ENCODE data around the gene PPARA.

PPARA gene

GRCh38 chr22:46133588-46133855 lies 16.8 kb upstream of the PPARA start:
- Histone ChIP-seq H3K79me1 (ENCODE audit: low read depth, low read length) (peaks cover 2% of the 10 kb centered on the region), H2BK5ac (ENCODE audit: low read length) (no peak overlapping the region), H3K9me3 (replicated peaks in 1 of 2; ENCODE audit: control insufficient read depth in 2 of 2, insufficient read depth in 1 of 2, low read depth in 1 of 2, low read length in 2 of 2) (no peaks in the 10 kb centered on the region), H3K18ac (ENCODE audit: low read length) (no peak overlapping the region), H2AK5ac (ENCODE audit: low read depth, low read length) (peak overlapping the region; percentile 26), H3K4me3 (ENCODE audit: low read length in 2 of 2) (no peak overlapping the region), H4K8ac (ENCODE audit: low read depth, low read length) (no peak overlapping the region), H3K4me1 (ENCODE audit: control insufficient read depth in 2 of 2, insufficient read depth in 1 of 2, low read depth in 1 of 2, low read length in 2 of 2) (peaks cover 0 to 17% of the 10 kb centered on the region in 2 donors), H2BK12ac (ENCODE audit: low read length) (no peak overlapping the region), H4K91ac (ENCODE audit: low read depth, low read length, poor library complexity) (no peak overlapping the region), H3K4ac (ENCODE audit: low read length) (no peak overlapping the region), H3K9ac (ENCODE audit: low read depth, low read length, poor library complexity) (no peak overlapping the region), H3K4me2 (ENCODE audit: insufficient read depth, low read length, poor library complexity, severe bottlenecking) (no peak overlapping the region), H2BK15ac (ENCODE audit: low read length) (no peak overlapping the region), H3K27me3 (ENCODE audit: control insufficient read depth in 3 of 3, insufficient read depth in 3 of 3, low read depth in 1 of 3, low read length in 3 of 3) (peaks cover 0 to 19% (median 1%) of the 10 kb centered on the region in 3 experiments), H3K14ac (ENCODE audit: low read length) (no peak overlapping the region), H2AFZ (ENCODE audit: low read length) (no peak overlapping the region), H2BK120ac (ENCODE audit: low read depth, low read length) (no peak overlapping the region), H3K23ac (ENCODE audit: low read depth, low read length, poor library complexity) (no peak overlapping the region), H3K36me3 (replicated peaks in 1 of 2; ENCODE audit: control insufficient read depth in 2 of 2, insufficient read depth in 2 of 2, low read length in 2 of 2) (no peaks in the 10 kb centered on the region), H3K27ac (replicated peaks; ENCODE audit: low read length) (no peak overlapping the region)
- no CpG with 5 or more reads among the region's 4 CpGs for whole genome bisulfite sequencing, 2 donors (ENCODE audit: extremely low coverage in 2 of 2, insufficient read length in 2 of 2, insufficient replicate concordance in 1 of 2)
- no peak for DNase-seq (ENCODE audit: low spot score)

- no CpG with 5 or more reads among the region's 15 CpGs for WGBS, 2 donors (ENCODE audit: extremely low coverage in 2 of 2, insufficient read length in 2 of 2, insufficient replicate concordance in 1 of 2)
- Histone ChIP-seq H3K36me3 (replicated peaks in 1 of 2; ENCODE audit: control insufficient read depth in 2 of 2, insufficient read depth in 2 of 2, low read length in 2 of 2) (no peaks in the 10 kb centered on the region), H3K27me3 (ENCODE audit: control insufficient read depth in 3 of 3, insufficient read depth in 3 of 3, low read depth in 1 of 3, low read length in 3 of 3) (peaks cover 0 to 14% (median 1%) of the 10 kb centered on the region in 3 experiments), H2BK5ac (ENCODE audit: low read length) (no peak overlapping the region), H2BK15ac (ENCODE audit: low read length) (no peak overlapping the region), H3K4me1 (ENCODE audit: control insufficient read depth in 2 of 2, insufficient read depth in 1 of 2, low read depth in 1 of 2, low read length in 2 of 2) (peaks cover 0 to 17% of the 10 kb centered on the region in 2 donors), H3K4me3 (ENCODE audit: low read length in 2 of 2) (no peak overlapping the region), H4K91ac (ENCODE audit: low read depth, low read length, poor library complexity) (no peak overlapping the region), H3K9ac (ENCODE audit: low read depth, low read length, poor library complexity) (peak overlapping the region; percentile 38), H3K27ac (replicated peaks; ENCODE audit: low read length) (no peak overlapping the region), H4K8ac (ENCODE audit: low read depth, low read length) (no peak overlapping the region), H2BK120ac (ENCODE audit: low read depth, low read length) (no peak overlapping the region), H3K14ac (ENCODE audit: low read length) (no peak overlapping the region), H3K4ac (ENCODE audit: low read length) (no peak overlapping the region), H3K18ac (ENCODE audit: low read length) (no peak overlapping the region), H2BK12ac (ENCODE audit: low read length) (peak overlapping the region; percentile 67), H2AFZ (ENCODE audit: low read length) (no peak overlapping the region), H3K9me3 (replicated peaks in 1 of 2; ENCODE audit: control insufficient read depth in 2 of 2, insufficient read depth in 1 of 2, low read depth in 1 of 2, low read length in 2 of 2) (no peaks in the 10 kb centered on the region), H3K4me2 (ENCODE audit: insufficient read depth, low read length, poor library complexity, severe bottlenecking) (no peak overlapping the region), H3K79me1 (ENCODE audit: low read depth, low read length) (peaks cover 2% of the 10 kb centered on the region), H3K23ac (ENCODE audit: low read depth, low read length, poor library complexity) (peak overlapping the region; percentile 59), H2AK5ac (ENCODE audit: low read depth, low read length) (peak overlapping the region; percentile 81)
- no peak for DNase-seq (ENCODE audit: low spot score)
These were observed 16.1 kb upstream of the PPARA start for GRCh38 chr22:46134111-46134705.

GRCh38 chr22:46135611-46136485 lies 14.5 kb upstream of the PPARA start:
- H2BK12ac ChIP-seq (ENCODE audit: low read length), result no peak overlapping the region
- no peak overlapping the region for H3K18ac ChIP-seq (ENCODE audit: low read length)
- peaks cover 0 to 10% (median 1%) of the 10 kb centered on the region in 3 experiments for H3K27me3 ChIP-seq (ENCODE audit: control insufficient read depth in 3 of 3, insufficient read depth in 3 of 3, low read depth in 1 of 3, low read length in 3 of 3)
- DNase-seq (ENCODE audit: low spot score), result no peak
- H3K23ac ChIP-seq (ENCODE audit: low read depth, low read length, poor library complexity), result no peak overlapping the region
- H4K91ac ChIP-seq (ENCODE audit: low read depth, low read length, poor library complexity), result peak overlapping the region; percentile 40
- no CpG with 5 or more reads among the region's 26 CpGs for WGBS, 2 donors (ENCODE audit: extremely low coverage in 2 of 2, insufficient read length in 2 of 2, insufficient replicate concordance in 1 of 2)
- H3K4me1 ChIP-seq (ENCODE audit: control insufficient read depth in 2 of 2, insufficient read depth in 1 of 2, low read depth in 1 of 2, low read length in 2 of 2), result peaks cover 0 to 17% of the 10 kb centered on the region in 2 donors
- no peaks in the 10 kb centered on the region for H3K9me3 ChIP-seq (replicated peaks in 1 of 2; ENCODE audit: control insufficient read depth in 2 of 2, insufficient read depth in 1 of 2, low read depth in 1 of 2, low read length in 2 of 2)
- H2BK5ac ChIP-seq (ENCODE audit: low read length), result no peak overlapping the region
- no peak overlapping the region for H2BK15ac ChIP-seq (ENCODE audit: low read length)
- no peaks in the 10 kb centered on the region for H3K36me3 ChIP-seq (replicated peaks in 1 of 2; ENCODE audit: control insufficient read depth in 2 of 2, insufficient read depth in 2 of 2, low read length in 2 of 2)
- H2BK120ac ChIP-seq (ENCODE audit: low read depth, low read length), result no peak overlapping the region
- no peak overlapping the region for H2AK5ac ChIP-seq (ENCODE audit: low read depth, low read length)
- no peak overlapping the region for H3K27ac ChIP-seq (replicated peaks; ENCODE audit: low read length)
- no peak overlapping the region for H4K8ac ChIP-seq (ENCODE audit: low read depth, low read length)
- no peak overlapping the region for H3K9ac ChIP-seq (ENCODE audit: low read depth, low read length, poor library complexity)
- H3K14ac ChIP-seq (ENCODE audit: low read length), result no peak overlapping the region
- H3K79me1 ChIP-seq (ENCODE audit: low read depth, low read length), result peaks cover 2% of the 10 kb centered on the region
- H3K4me2 ChIP-seq (ENCODE audit: insufficient read depth, low read length, poor library complexity, severe bottlenecking), result no peak overlapping the region
- no peak overlapping the region for H3K4ac ChIP-seq (ENCODE audit: low read length)
- no peak overlapping the region for H2AFZ ChIP-seq (ENCODE audit: low read length)
- H3K4me3 ChIP-seq (ENCODE audit: low read length in 2 of 2), result peak overlapping the region in 1 of 2 donors; percentile 56

- no peak overlapping the region for H2BK5ac ChIP-seq (ENCODE audit: low read length)
- DNase-seq (ENCODE audit: low spot score), result no peak
- H4K8ac ChIP-seq (ENCODE audit: low read depth, low read length), result no peak overlapping the region
- peak overlapping the region; percentile 51 for H2AFZ ChIP-seq (ENCODE audit: low read length)
- H2BK15ac ChIP-seq (ENCODE audit: low read length), result no peak overlapping the region
- H3K4me2 ChIP-seq (ENCODE audit: insufficient read depth, low read length, poor library complexity, severe bottlenecking), result no peak overlapping the region
- no CpG with 5 or more reads among the region's 24 CpGs for WGBS, 2 donors (ENCODE audit: extremely low coverage in 2 of 2, insufficient read length in 2 of 2, insufficient replicate concordance in 1 of 2)
- no peak overlapping the region for H3K23ac ChIP-seq (ENCODE audit: low read depth, low read length, poor library complexity)
- no peak overlapping the region for H3K9ac ChIP-seq (ENCODE audit: low read depth, low read length, poor library complexity)
- H2BK12ac ChIP-seq (ENCODE audit: low read length), result no peak overlapping the region
- no peak overlapping the region for H2BK120ac ChIP-seq (ENCODE audit: low read depth, low read length)
- no peak overlapping the region for H4K91ac ChIP-seq (ENCODE audit: low read depth, low read length, poor library complexity)
- peak overlapping the region in 1 of 2 donors; percentile 56 for H3K4me3 ChIP-seq (ENCODE audit: low read length in 2 of 2)
- H3K18ac ChIP-seq (ENCODE audit: low read length), result no peak overlapping the region
- H3K27ac ChIP-seq (replicated peaks; ENCODE audit: low read length), result no peak overlapping the region
- H3K14ac ChIP-seq (ENCODE audit: low read length), result peak overlapping the region; percentile 3
- H2AK5ac ChIP-seq (ENCODE audit: low read depth, low read length), result peak overlapping the region; percentile 11
- no peaks in the 10 kb centered on the region for H3K9me3 ChIP-seq (replicated peaks in 1 of 2; ENCODE audit: control insufficient read depth in 2 of 2, insufficient read depth in 1 of 2, low read depth in 1 of 2, low read length in 2 of 2)
- peaks cover 1% of the 10 kb centered on the region for H3K79me1 ChIP-seq (ENCODE audit: low read depth, low read length)
- peaks cover 0 to 12% (median 1%) of the 10 kb centered on the region in 3 experiments for H3K27me3 ChIP-seq (ENCODE audit: control insufficient read depth in 3 of 3, insufficient read depth in 3 of 3, low read depth in 1 of 3, low read length in 3 of 3)
- H3K4ac ChIP-seq (ENCODE audit: low read length), result no peak overlapping the region
- no peaks in the 10 kb centered on the region for H3K36me3 ChIP-seq (replicated peaks in 1 of 2; ENCODE audit: control insufficient read depth in 2 of 2, insufficient read depth in 2 of 2, low read length in 2 of 2)
- peaks cover 0 to 17% of the 10 kb centered on the region in 2 donors for H3K4me1 ChIP-seq (ENCODE audit: control insufficient read depth in 2 of 2, insufficient read depth in 1 of 2, low read depth in 1 of 2, low read length in 2 of 2)
These were observed 13.7 kb upstream of the PPARA start for GRCh38 chr22:46136486-46137217.
